ENCODE results near the gene PLXNA2. TPM values are rescaled to one million over a fixed set of nuclear protein-coding genes. Genes with fewer than 3 reads are reported as not detected.

The PLXNA2 gene
- total RNA-seq, 2 donors from 2014 or later = 44.5 to 51.6 TPM

DNA sequence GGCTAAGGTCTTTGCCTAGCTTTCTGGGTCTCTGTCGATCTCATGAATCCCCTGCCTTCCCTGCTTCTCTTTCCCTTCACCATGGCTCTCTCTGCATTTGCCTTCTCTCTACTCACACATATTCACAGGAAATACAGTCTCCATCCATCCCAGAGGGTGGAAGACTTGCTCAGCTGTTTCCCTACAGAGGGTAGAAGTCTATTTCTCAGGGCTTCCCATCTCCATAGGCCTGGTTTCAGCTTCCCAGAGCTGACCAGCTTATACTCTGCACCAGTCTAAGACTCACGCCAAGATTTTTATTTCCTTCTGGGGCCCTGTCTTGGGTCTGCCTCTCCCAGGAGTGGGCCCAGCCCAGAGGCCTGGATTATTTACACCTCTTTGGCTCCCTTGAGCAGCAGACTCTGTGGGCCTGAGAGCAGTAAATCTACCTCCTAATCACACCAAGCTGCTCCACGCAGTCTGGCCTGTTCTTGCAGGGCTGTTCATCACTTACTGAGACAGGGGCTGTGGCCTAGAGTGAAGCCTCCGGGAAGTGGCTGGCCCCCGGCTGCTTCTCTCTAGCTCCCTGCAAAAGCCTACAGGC, 102.5 kb downstream of the PLXNA2 start:
- H3K36me3 ChIP-seq (replicated peaks in 1 of 2; ENCODE audit: insufficient read depth in 1 of 2, low read depth in 2 of 2) = peaks cover 0 to 2% of the 10 kb centered on the region in 2 donors
- intact Hi-C loops (cut with DNase I) = no loop called here
- no peaks in the 10 kb centered on the region for H3K27me3 ChIP-seq
- ATAC-seq = no peak
- H3K4me3 ChIP-seq = no peak overlapping the region
- peaks cover 16% of the 10 kb centered on the region for H3K4me1 ChIP-seq
- no peak overlapping the region for H3K27ac ChIP-seq
- WGBS, 2 donors = 80 to 81% methylated on average over 3 to 5 of the region's 5 CpGs
- DNase-seq = no peak
- no peaks in the 10 kb centered on the region for H3K9me3 ChIP-seq
- TF ChIP-seq, protein P1, sequence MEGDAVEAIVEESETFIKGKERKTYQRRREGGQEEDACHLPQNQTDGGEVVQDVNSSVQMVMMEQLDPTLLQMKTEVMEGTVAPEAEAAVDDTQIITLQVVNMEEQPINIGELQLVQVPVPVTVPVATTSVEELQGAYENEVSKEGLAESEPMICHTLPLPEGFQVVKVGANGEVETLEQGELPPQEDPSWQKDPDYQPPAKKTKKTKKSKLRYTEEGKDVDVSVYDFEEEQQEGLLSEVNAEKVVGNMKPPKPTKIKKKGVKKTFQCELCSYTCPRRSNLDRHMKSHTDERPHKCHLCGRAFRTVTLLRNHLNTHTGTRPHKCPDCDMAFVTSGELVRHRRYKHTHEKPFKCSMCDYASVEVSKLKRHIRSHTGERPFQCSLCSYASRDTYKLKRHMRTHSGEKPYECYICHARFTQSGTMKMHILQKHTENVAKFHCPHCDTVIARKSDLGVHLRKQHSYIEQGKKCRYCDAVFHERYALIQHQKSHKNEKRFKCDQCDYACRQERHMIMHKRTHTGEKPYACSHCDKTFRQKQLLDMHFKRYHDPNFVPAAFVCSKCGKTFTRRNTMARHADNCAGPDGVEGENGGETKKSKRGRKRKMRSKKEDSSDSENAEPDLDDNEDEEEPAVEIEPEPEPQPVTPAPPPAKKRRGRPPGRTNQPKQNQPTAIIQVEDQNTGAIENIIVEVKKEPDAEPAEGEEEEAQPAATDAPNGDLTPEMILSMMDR (IDR thresholded peaks at IDR 0.05) = no peak
- no peak for TF ChIP-seq POLR2A (IDR thresholded peaks at IDR 0.05)

DNA sequence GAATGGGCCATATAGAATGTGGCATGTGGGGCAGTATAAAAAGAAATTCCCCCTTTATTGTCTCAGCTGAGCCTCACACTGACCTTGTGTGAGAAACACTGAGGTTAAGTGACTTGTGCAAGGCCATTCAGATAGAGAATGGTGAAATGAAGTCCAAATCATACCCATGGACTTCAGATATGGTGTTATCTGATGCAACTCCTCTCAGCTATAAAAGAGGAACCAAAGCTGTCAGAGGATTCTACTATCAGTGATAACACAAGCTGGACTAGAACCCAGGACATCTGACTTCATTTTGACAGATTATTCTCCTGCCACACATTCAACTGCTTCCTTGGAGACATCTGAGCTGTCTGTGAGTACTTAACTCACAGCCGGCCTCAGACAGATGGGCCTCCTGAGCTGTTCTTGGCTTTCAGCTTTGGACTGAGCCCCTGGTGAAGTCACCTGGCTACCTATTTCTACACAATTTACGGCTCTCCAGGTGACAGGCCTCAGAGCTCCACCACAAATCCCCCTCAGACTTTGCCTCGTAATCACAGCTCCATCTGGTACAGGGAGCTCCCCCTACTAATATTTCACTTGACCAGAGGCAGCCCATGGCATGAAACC, 104.6 kb downstream of the PLXNA2 start:
- intact Hi-C loops (cut with DNase I) = loop anchor here (10.0 kb wide), 1 partner anchor 105 kb away; the partner anchor contains the start of gene PLXNA2
- 50 to 53% methylated on average over 3 of the region's 3 CpGs for WGBS, 2 donors

DNA sequence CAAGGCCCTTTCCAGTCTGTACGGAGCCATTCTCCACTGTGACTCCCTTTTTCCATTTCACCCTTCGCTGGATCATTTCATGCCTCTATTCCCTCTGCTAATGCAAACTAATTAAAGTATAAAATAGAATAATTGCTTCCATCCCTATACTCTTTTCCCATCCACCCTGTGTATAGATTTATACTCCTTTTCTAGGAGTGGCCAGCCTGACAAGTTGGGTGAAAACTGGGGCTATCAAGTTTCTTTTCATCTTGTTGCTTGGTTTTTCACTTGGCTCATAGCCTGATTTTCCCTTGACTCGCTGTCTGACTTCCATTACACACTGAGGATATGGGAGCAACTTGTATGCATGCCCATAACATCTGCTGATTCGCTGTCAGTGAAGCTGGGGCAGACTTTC, 107.0 kb downstream of the PLXNA2 start:
- peaks cover 29% of the 10 kb centered on the region for H3K4me1 ChIP-seq
- DNase-seq (no peak), ATAC-seq (no peak)
- H3K27me3 ChIP-seq = no peaks in the 10 kb centered on the region
- no peak overlapping the region for H3K4me3 ChIP-seq
- no peak overlapping the region for H3K27ac ChIP-seq
- 68 to 89% methylated on average over 4 of the region's 4 CpGs for WGBS, 2 donors
- H3K36me3 ChIP-seq (replicated peaks in 1 of 2; ENCODE audit: insufficient read depth in 1 of 2, low read depth in 2 of 2) = peaks cover 0 to 2% of the 10 kb centered on the region in 2 donors
- no peaks in the 10 kb centered on the region for H3K9me3 ChIP-seq
- intact Hi-C loops (cut with DNase I) = loop anchor here (10.0 kb wide), 1 partner anchor 108 kb away; the partner anchor contains the start of gene PLXNA2
- TF ChIP-seq, protein P1 (IDR thresholded peaks at IDR 0.05) = no peak
- TF ChIP-seq POLR2A (IDR thresholded peaks at IDR 0.05) = no peak

More for the DNA sequence above, 104.6 kb downstream of the PLXNA2 start:
- TF ChIP-seq, protein P1 (IDR thresholded peaks at IDR 0.05) = no peak
- no peak for TF ChIP-seq POLR2A (IDR thresholded peaks at IDR 0.05)
- Histone ChIP-seq H3K9me3 (no peaks in the 10 kb centered on the region), H3K27ac (no peak overlapping the region), H3K27me3 (no peaks in the 10 kb centered on the region), H3K4me1 (peaks cover 23% of the 10 kb centered on the region), H3K36me3 (replicated peaks in 1 of 2; ENCODE audit: insufficient read depth in 1 of 2, low read depth in 2 of 2) (peaks cover 0 to 2% of the 10 kb centered on the region in 2 donors), H3K4me3 (no peak overlapping the region)
- ATAC-seq (no peak), DNase-seq (no peak)

DNA sequence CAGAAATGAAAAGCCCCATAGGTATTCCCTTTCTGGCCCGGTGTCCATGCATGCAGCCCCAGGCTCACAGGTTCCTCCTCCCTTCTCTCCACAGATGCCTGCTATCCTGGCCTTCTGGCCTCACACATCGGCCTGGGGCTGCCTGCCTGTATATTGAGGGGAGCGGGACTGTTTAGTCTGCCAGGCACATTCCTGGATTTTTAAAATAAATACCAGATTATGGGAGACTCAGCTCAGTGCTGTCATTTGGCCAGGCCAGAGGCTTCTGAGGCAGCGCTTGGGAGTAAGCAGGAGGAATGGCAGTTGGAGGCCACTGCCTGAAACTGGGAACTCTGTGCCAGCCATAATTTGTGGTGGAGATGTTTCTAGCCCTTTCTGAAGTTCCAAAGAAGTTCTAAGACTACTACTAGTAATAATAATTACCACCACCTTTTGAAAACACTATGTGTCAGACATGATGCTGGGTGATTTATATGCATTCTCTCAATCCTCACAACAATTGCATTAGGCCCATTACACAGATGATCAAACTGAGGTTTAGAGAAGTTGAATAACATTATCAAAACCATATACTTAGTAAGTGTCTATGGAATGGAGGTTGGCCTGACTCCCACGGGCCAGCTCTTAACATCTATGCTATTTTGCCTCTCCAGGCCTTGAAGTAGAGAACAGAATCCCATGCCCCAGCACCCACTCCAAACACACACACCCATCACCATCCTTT, 107.6 kb downstream of the PLXNA2 start:
- Histone ChIP-seq H3K4me1 (peaks cover 34% of the 10 kb centered on the region), H3K27me3 (no peaks in the 10 kb centered on the region), H3K36me3 (replicated peaks in 1 of 2; ENCODE audit: insufficient read depth in 1 of 2, low read depth in 2 of 2) (peaks cover 0 to 2% of the 10 kb centered on the region in 2 donors), H3K27ac (no peak overlapping the region), H3K9me3 (no peaks in the 10 kb centered on the region), H3K4me3 (no peak overlapping the region)
- 83 to 85% methylated on average over 5 of the region's 5 CpGs for WGBS, 2 donors
- DNase-seq (no peak), ATAC-seq (no peak)
- TF ChIP-seq, protein P1 (IDR thresholded peaks at IDR 0.05) = no peak
- TF ChIP-seq POLR2A (IDR thresholded peaks at IDR 0.05) = no peak
- intact Hi-C loops (cut with DNase I) = loop anchor here (10.0 kb wide), 1 partner anchor 108 kb away; the partner anchor contains the start of gene PLXNA2

Measured in body of pancreas (tissue), 4 donors.